GM18858 (cell line): ENCODE results near the gene BUB1B.

Source experiments
- ATAC-seq: cut with Tn5 transposase; IDR thresholded peaks from one replicate; pipeline ENCODE4 v1.9.1; 2021; ENCODE audit not compliant: unreplicated experiment

The BUB1B gene

DNA sequence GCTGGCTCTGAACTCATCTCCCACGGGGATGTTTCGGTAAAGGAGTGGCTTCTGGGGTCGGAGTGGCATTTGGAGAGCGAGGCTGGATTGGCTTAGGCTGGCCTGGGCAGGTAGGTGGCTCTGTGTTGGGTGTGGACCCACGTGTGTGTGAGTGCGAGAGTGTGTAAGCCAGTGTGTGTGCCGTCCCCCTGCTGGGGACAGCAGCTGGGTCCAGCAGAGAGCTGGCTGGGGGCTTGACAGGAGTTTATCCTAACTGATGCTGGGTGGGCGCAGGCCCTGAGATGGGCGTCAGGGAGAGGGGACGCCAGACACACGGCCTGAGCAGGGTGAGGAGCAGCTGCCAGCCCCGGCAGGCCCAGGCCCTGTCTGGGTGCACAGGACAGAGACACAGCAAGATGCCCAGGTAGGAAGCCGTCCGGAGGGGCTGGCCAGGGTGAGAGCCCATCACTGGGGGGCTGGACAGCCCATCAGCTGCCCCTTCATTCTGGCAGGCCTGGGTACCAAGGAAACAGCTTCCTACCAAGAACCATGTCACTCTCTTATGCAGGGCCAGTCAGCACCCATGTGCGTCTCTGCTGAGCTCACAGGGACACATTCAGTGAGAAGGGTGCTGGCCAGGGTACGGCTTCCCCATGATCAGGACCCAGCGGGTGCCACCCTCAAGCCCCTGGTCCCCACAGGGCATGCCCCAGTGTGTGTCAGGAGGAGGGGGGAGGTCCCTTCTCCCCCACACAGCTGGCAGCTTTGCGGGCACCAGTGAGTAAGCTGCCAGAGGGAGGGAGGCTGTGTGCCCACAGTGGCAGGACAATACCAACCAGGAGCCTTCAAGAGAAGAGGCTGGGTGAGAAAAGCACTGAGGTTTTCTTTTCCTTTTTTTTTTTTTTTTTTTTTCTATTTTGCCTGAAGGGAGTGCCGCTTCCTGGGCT lies 79.1 kb downstream of the BUB1B start:
- ATAC-seq, result no peak

- no peak for ATAC-seq
These were observed 79.9 kb downstream of the BUB1B start for GRCh38 chr15:40240619-40241221.

DNA sequence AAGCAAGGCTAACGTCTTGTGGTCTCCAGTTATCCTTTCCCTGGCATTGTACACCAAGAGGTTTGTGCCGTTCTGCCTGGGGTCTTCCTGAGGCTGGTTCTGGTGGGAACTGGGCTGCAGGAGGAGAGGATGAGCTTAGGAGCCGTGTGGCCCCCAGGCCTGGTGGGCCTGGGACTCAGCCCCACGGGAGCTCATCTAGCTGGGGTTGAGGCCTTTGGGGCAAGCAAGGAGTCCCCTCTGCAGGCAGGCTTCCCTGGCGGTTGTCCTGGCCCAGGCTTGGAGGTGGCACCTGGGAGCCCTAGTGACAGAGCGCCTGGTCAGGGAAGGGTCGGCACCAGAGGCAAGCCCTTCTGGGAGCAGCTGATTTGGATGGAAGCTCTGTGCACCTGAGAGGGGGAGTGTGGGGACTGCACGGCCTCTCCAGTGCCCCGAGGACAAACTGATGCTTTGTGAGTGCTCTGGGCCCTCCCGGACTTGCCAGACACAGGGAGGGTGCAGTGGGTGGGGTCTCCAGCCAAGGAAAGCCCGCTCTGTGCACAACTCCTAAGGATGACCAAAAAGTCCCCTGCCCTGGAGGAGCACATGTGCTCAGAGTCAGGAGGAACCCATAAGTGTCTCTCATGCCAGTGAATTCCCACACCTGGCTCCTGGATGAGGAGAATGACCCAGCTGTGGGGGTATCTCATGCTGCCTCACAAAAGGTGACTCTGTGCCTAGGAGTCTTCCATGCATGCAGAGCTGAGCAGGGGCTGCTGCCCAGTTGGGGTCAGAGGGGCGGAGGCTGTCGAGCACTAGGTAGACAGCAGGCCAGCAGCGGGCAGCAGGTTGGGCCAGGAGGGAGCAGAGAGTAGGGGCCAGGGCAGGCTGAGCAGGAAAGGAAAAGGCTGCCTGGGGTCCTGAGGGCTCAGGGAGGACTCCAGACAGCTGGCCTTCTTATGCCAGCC lies 80.7 kb downstream of the BUB1B start:
- no peak for ATAC-seq

GRCh38 chr15:40242213-40242599 lies 81.3 kb downstream of the BUB1B start:
- ATAC-seq, result no peak

DNA sequence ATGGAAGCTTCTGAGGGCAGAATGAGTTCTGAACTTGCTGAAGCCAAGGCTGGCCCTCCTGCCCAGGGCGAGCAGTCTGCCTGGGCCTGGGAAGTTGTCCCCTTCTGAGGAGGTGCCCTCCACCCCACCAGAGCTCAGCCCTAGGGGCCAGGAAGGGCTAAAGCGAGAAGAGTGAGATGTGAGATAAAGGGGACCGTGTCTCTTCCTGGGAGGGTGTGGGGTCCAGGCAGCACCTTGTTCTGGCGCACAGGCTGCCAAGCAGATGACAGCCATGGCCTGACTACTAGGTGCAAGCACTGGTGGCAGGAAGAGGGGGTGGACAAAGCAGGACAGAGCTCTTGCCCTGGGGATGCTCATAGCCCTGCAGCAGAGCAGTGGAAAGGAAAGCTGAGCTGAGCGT lies 81.7 kb downstream of the BUB1B start:
- no peak for ATAC-seq

DNA sequence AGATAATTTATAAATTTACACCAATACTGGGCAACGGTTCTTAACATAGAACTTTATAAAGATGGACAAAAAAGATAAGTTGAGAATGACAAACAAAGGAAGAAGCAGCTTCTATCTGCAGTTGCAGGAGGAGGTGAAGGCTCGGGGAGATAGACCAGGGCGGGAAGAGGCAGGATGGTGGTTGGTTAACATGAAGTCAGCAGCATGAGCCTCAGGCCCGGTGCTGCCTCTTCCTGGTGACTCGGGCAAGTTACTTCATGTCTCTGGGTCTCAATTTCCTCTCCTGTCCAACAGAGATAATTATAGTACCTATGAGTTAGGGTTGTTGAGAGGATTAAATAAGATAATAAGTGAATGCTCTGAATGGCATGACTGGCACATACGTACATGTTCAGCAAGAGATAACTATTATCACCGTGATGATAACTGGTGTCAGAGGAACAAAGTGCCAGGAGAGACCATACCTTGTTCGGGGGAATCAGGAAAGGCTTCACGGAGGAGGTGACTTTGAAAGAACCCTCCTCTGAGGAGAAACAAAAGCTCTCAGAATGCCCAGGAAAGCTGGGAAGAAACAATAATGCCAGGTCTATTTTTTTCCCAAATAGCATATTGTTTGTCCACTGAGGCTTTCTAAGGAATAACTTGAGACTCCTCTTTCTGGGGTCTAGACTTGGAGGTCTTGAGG lies 82.4 kb downstream of the BUB1B start:
- ATAC-seq, result no peak

- no peak for ATAC-seq
These were observed 84.2 kb downstream of the BUB1B start for GRCh38 chr15:40244961-40245523.

- ATAC-seq, result no peak
These were observed 85.0 kb downstream of the BUB1B start for GRCh38 chr15:40245666-40246450.

GRCh38 chr15:40246496-40247280 lies 85.8 kb downstream of the BUB1B start:
- ATAC-seq, result no peak

GRCh38 chr15:40247406-40247971 lies 86.6 kb downstream of the BUB1B start:
- ATAC-seq, result no peak

GRCh38 chr15:40248006-40248783 lies 87.3 kb downstream of the BUB1B start:
- ATAC-seq, result no peak

DNA sequence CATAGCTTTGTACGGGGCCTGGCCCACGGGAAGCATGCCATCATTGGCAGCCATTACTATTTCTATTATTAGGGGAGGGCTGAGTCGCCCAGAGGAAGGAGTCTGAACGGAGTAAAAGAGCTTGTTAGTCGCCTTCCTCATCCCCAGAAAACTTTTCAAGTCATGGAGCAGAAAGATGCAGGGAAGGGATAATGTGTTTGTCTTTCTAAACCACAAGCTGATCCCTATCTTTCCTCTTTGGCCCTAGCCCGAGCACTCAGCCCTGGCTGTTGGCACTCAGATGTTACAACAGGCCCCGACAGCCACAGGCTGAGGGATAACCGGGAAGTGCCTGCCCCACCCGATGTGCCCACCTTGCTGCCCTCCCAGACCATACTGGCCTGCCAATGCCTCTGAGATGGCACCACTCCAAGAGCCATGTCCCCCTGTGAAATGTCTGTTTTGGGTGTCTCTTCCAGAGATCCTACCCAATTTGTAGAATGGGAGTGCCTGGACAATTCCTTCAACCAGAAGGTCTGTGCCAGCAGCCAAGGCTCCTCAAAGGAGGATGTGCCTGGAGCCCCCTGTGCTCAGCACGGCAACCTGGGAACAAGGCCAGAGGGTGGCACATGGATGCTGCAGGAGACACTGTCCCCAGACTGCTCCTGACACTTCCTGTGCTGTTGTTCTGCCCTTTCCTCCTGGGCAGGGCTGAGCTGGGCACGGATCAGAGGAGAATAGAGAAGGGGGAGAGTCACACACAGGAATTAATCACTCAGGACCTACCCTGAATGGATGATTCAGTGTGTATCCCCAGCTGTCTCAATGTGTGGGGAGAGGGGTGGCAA lies 88.8 kb downstream of the BUB1B start:
- ATAC-seq, result no peak

- ATAC-seq, result no peak
These were observed 89.4 kb downstream of the BUB1B start for GRCh38 chr15:40250304-40250656.

GRCh38 chr15:40250771-40251483 lies 90.1 kb downstream of the BUB1B start:
- ATAC-seq, result no peak

- no peak for ATAC-seq
These were observed 90.7 kb downstream of the BUB1B start for GRCh38 chr15:40251486-40252140.

- ATAC-seq, result no peak
These were observed 91.2 kb downstream of the BUB1B start for GRCh38 chr15:40252141-40252437.
